Measurements from ENCODE around the gene KRT6A. TPM values are rescaled to one million over a fixed set of nuclear protein-coding genes. Genes with fewer than 3 reads are reported as not detected.

Gene KRT6A
- total RNA-seq, 1 experiment from 2014 or later: 0.24 TPM

DNA sequence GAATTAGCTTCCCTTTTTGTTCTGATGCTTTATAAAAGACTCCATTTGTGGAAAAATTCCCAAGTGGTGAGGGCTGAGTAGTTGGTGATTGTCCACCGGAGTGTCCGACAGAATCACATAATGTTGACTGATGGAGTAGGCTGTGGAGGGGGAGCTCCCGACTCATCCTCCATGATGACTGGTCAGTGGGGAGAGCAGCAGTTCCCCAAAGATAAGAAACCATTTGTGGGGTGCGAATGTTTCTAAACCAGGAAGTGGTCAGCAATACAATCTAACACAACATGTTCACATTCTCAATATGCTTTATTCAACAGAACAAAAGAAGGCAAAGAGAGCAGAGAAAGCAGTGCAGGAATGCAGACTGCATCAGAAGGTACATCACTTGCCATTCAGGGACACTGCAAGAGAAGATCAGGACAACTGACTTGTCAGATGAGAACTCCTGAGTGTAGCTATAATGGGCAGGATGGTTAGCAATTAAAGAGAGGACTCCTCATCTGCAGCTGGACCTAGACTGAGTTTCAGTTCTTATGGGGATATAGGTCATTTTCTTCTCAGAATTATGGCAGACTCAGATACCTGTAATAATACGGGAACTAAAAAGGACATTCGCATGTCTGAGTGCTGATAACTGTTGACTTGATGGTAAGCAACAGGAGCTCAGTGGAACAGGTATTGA, 46.6 kb downstream of the KRT6A start:
- intact Hi-C loops (cut with micrococcal nuclease; ENCODE audit: unreplicated experiment): no loop called here
- ChIA-PET POLR2A (ENCODE audit: low non-redundant PET) (no interaction called here), CTCF (no interaction called here)
- H3K27ac ChIP-seq (ENCODE audit: low read depth, low read length, poor library complexity, severe bottlenecking): no peak overlapping the region
- no peaks in the 10 kb centered on the region for H3K9me3 ChIP-seq (ENCODE audit: low read depth, low read length, poor library complexity, severe bottlenecking)
- no peaks in the 10 kb centered on the region for H3K36me3 ChIP-seq (ENCODE audit: insufficient read depth, low read length, poor library complexity, severe bottlenecking)
- no peaks in the 10 kb centered on the region for H3K4me1 ChIP-seq (ENCODE audit: insufficient read depth, low read length, poor library complexity, severe bottlenecking)
- DNase-seq (ENCODE audit: low spot score): no peak
- TF ChIP-seq, protein P1, sequence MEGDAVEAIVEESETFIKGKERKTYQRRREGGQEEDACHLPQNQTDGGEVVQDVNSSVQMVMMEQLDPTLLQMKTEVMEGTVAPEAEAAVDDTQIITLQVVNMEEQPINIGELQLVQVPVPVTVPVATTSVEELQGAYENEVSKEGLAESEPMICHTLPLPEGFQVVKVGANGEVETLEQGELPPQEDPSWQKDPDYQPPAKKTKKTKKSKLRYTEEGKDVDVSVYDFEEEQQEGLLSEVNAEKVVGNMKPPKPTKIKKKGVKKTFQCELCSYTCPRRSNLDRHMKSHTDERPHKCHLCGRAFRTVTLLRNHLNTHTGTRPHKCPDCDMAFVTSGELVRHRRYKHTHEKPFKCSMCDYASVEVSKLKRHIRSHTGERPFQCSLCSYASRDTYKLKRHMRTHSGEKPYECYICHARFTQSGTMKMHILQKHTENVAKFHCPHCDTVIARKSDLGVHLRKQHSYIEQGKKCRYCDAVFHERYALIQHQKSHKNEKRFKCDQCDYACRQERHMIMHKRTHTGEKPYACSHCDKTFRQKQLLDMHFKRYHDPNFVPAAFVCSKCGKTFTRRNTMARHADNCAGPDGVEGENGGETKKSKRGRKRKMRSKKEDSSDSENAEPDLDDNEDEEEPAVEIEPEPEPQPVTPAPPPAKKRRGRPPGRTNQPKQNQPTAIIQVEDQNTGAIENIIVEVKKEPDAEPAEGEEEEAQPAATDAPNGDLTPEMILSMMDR (conservative IDR thresholded peaks at IDR 0.05; ENCODE audit: low read depth, low read length): no peak
- no peak for TF ChIP-seq EZH2 (IDR thresholded peaks at IDR 0.05; ENCODE audit: borderline replicate concordance, low read depth, low read length, poor library complexity, severe bottlenecking)
- peaks cover 10% of the 10 kb centered on the region for H3K27me3 ChIP-seq (replicated peaks; ENCODE audit: insufficient read depth, low read depth, low read length, poor library complexity)
- H3K4me3 ChIP-seq (ENCODE audit: low read depth, low read length, poor library complexity, severe bottlenecking): no peak overlapping the region
- no TSS peak for BruUV-seq (replicated peaks)

DNA sequence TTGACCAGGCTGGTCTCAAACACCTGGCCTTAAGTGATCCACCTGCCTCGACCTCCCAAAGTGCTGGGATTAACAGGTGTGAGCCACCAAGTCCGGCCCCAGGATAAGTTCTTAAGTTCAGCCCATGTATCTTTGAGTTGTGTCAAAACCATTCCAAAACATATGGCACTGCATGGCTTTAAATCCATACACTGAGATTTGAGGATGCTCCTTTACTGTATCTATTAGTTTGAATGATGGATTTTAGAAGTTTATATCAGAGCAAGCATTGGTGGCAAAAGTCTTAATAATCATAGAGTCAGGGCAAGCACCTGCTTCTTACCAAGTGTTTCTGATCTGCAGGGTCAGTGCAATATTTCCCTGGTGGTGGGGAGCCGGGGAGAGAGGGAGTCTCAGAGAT, 47.2 kb downstream of the KRT6A start:
- intact Hi-C loops (cut with micrococcal nuclease; ENCODE audit: unreplicated experiment): no loop called here

DNA sequence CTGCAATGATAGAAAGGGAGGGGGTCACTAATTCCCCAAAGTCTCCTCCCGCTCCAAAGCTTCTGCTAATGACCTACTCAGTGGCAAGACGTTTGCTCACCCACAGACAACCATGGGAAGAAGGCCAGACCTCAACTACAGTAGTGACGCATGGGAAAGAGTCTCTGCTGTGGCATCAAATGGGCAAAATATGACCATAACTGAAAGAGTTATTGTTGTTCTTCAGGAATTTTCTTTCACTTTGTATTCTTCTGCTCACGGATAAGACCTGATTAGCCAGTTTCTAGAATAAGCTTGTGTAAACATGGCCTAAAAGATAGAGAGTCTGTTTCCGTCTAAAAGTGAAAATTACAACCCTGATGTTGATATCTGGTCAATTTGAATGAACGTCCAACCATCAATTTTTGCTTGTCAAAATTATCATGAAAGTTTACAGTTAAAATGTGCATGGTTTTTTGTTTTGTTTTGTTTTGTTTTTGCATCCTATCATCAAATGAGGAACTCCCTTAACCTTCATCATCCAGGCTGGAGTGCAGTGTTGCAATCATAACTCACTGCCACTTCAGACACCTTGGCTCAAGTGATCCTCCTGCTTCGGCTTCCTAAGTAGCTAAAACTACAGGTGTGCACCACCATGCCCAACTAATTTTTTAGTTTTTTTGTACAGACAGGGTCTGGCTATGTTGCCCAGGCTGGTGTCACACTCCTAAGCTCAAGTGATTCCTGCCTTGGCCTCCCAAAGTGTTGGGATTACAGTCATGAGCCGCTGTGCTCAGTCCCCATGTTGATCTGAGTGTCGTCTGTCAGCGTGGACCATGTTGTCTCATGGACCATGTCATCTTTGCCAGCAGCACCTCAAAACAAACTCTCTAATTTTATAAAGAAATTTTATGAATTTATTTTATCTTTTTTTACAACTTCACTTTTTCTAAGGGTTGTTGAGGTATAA, 48.1 kb downstream of the KRT6A start:
- Histone ChIP-seq H3K9me3 (ENCODE audit: low read depth, low read length, poor library complexity, severe bottlenecking) (no peaks in the 10 kb centered on the region), H3K4me3 (ENCODE audit: low read depth, low read length, poor library complexity, severe bottlenecking) (no peak overlapping the region), H3K4me1 (ENCODE audit: insufficient read depth, low read length, poor library complexity, severe bottlenecking) (no peaks in the 10 kb centered on the region), H3K27ac (ENCODE audit: low read depth, low read length, poor library complexity, severe bottlenecking) (no peak overlapping the region), H3K27me3 (replicated peaks; ENCODE audit: insufficient read depth, low read depth, low read length, poor library complexity) (peaks cover 8% of the 10 kb centered on the region), H3K36me3 (ENCODE audit: insufficient read depth, low read length, poor library complexity, severe bottlenecking) (no peaks in the 10 kb centered on the region)
- ChIA-PET CTCF (no interaction called here), POLR2A (ENCODE audit: low non-redundant PET) (no interaction called here)
- BruUV-seq (replicated peaks): no TSS peak
- intact Hi-C loops (cut with micrococcal nuclease; ENCODE audit: unreplicated experiment): no loop called here
- TF ChIP-seq, protein P1 (conservative IDR thresholded peaks at IDR 0.05; ENCODE audit: low read depth, low read length): no peak
- TF ChIP-seq EZH2 (IDR thresholded peaks at IDR 0.05; ENCODE audit: borderline replicate concordance, low read depth, low read length, poor library complexity, severe bottlenecking): no peak
- no peak for DNase-seq (ENCODE audit: low spot score)

More for the DNA sequence above, 47.2 kb downstream of the KRT6A start:
- Histone ChIP-seq H3K4me1 (ENCODE audit: insufficient read depth, low read length, poor library complexity, severe bottlenecking) (no peaks in the 10 kb centered on the region), H3K27ac (ENCODE audit: low read depth, low read length, poor library complexity, severe bottlenecking) (no peak overlapping the region), H3K36me3 (ENCODE audit: insufficient read depth, low read length, poor library complexity, severe bottlenecking) (no peaks in the 10 kb centered on the region), H3K4me3 (ENCODE audit: low read depth, low read length, poor library complexity, severe bottlenecking) (no peak overlapping the region), H3K27me3 (replicated peaks; ENCODE audit: insufficient read depth, low read depth, low read length, poor library complexity) (peaks cover 10% of the 10 kb centered on the region), H3K9me3 (ENCODE audit: low read depth, low read length, poor library complexity, severe bottlenecking) (no peaks in the 10 kb centered on the region)
- POLR2A ChIA-PET (ENCODE audit: low non-redundant PET): no interaction called here
- CTCF ChIA-PET: no interaction called here
- no TSS peak for BruUV-seq (replicated peaks)
- DNase-seq (ENCODE audit: low spot score): no peak
- TF ChIP-seq EZH2 (IDR thresholded peaks at IDR 0.05; ENCODE audit: borderline replicate concordance, low read depth, low read length, poor library complexity, severe bottlenecking): no peak
- TF ChIP-seq, protein P1 (conservative IDR thresholded peaks at IDR 0.05; ENCODE audit: low read depth, low read length): no peak

Data from A673 (cell line).